ENCODE measurements around the gene TMPRSS11A. TPM values are rescaled to one million over a fixed set of nuclear protein-coding genes. Genes with fewer than 3 reads are reported as not detected.

The TMPRSS11A gene
- total RNA-seq, 2 experiments from 2014 or later, result not detected

- Histone ChIP-seq H3K4me2 (ENCODE audit: low read length) (no peak overlapping the region), H3K36me3 (ENCODE audit: insufficient read depth, low read length) (no peaks in the 10 kb centered on the region), H3K4me3 (ENCODE audit: low read depth, low read length, poor library complexity, severe bottlenecking) (no peak overlapping the region), H3K79me2 (ENCODE audit: insufficient read depth, low read depth, low read length) (no peaks in the 10 kb centered on the region), H4K20me1 (ENCODE audit: insufficient read depth, low read length) (no peaks in the 10 kb centered on the region), H3K9me3 (ENCODE audit: low read length) (no peaks in the 10 kb centered on the region), H3K4me1 (ENCODE audit: insufficient read depth, low read length, poor library complexity, severe bottlenecking) (no peaks in the 10 kb centered on the region), H3K27ac (ENCODE audit: low read depth, low read length, poor library complexity, severe bottlenecking) (no peak overlapping the region), H2AFZ (ENCODE audit: low read length) (no peak overlapping the region), H3K9me2 (ENCODE audit: insufficient read depth, low read length) (no peaks in the 10 kb centered on the region)
- no peak for TF ChIP-seq EZH2phosphoT487 (IDR thresholded peaks at IDR 0.05; ENCODE audit: borderline replicate concordance, low read depth, low read length)
- TF ChIP-seq CTCF (conservative IDR thresholded peaks at IDR 0.05; ENCODE audit: low read length), result no peak
- no TSS peak for BruUV-seq (replicated peaks)
- intact Hi-C loops (cut with micrococcal nuclease; ENCODE audit: unreplicated experiment), result no loop called here
- DNase-seq (ENCODE audit: low spot score), result no peak
- POLR2A ChIA-PET, result interaction anchor here (0.7 to 1.0 kb wide), 2 partner anchors 17 to 98 kb away, joined by 3 to 4 read pairs; no protein-coding TSS in a partner anchor
- CTCF ChIA-PET (ENCODE audit: unreplicated experiment), result no interaction called here
These were observed 51.2 kb downstream of the TMPRSS11A start for GRCh38 chr4:67912080-67912479.

- no peaks in the 10 kb centered on the region for H3K9me2 ChIP-seq (ENCODE audit: insufficient read depth, low read length)
- ChIA-PET POLR2A (interaction anchor here (0.6 to 1.1 kb wide), 3 partner anchors 17 to 367 kb away, joined by 3 to 7 read pairs (median 3); no protein-coding TSS in a partner anchor), CTCF (ENCODE audit: unreplicated experiment) (interaction anchor here (1.2 kb wide), 1 partner anchor 366 kb away, joined by 4 read pairs; the partner anchor contains the start of gene CENPC)
- no peak overlapping the region for H3K4me3 ChIP-seq (ENCODE audit: low read depth, low read length, poor library complexity, severe bottlenecking)
- BruUV-seq (replicated peaks), result no TSS peak
- H3K9me3 ChIP-seq (ENCODE audit: low read length), result no peaks in the 10 kb centered on the region
- intact Hi-C loops (cut with micrococcal nuclease; ENCODE audit: unreplicated experiment), result no loop called here
- no peak overlapping the region for H3K27ac ChIP-seq (ENCODE audit: low read depth, low read length, poor library complexity, severe bottlenecking)
- H3K36me3 ChIP-seq (ENCODE audit: insufficient read depth, low read length), result no peaks in the 10 kb centered on the region
- no peaks in the 10 kb centered on the region for H4K20me1 ChIP-seq (ENCODE audit: insufficient read depth, low read length)
- H3K4me2 ChIP-seq (ENCODE audit: low read length), result no peak overlapping the region
- DNase-seq (ENCODE audit: low spot score), result no peak
- H2AFZ ChIP-seq (ENCODE audit: low read length), result no peak overlapping the region
- no peaks in the 10 kb centered on the region for H3K4me1 ChIP-seq (ENCODE audit: insufficient read depth, low read length, poor library complexity, severe bottlenecking)
- no peaks in the 10 kb centered on the region for H3K79me2 ChIP-seq (ENCODE audit: insufficient read depth, low read depth, low read length)
- no peak for TF ChIP-seq CTCF (conservative IDR thresholded peaks at IDR 0.05; ENCODE audit: low read length)
- TF ChIP-seq EZH2phosphoT487 (IDR thresholded peaks at IDR 0.05; ENCODE audit: borderline replicate concordance, low read depth, low read length), result no peak
These were observed 51.7 kb downstream of the TMPRSS11A start for GRCh38 chr4:67911638-67912037.

GRCh38 chr4:67911141-67911540, 52.2 kb downstream of the TMPRSS11A start:
- BruUV-seq (replicated peaks), result no TSS peak
- POLR2A ChIA-PET, result interaction anchor here (0.6 to 1.3 kb wide), 6 partner anchors 10 to 417 kb away, joined by 3 to 7 read pairs (median 4); no protein-coding TSS in a partner anchor
- TF ChIP-seq EZH2phosphoT487 (IDR thresholded peaks at IDR 0.05; ENCODE audit: borderline replicate concordance, low read depth, low read length), result no peak
- TF ChIP-seq CTCF (conservative IDR thresholded peaks at IDR 0.05; ENCODE audit: low read length), result no peak

More at GRCh38 chr4:67911141-67911540, 52.2 kb downstream of the TMPRSS11A start:
- DNase-seq (ENCODE audit: low spot score), result no peak
- no peak overlapping the region for H2AFZ ChIP-seq (ENCODE audit: low read length)
- no peaks in the 10 kb centered on the region for H3K9me3 ChIP-seq (ENCODE audit: low read length)
- H3K4me3 ChIP-seq (ENCODE audit: low read depth, low read length, poor library complexity, severe bottlenecking), result no peak overlapping the region
- intact Hi-C loops (cut with micrococcal nuclease; ENCODE audit: unreplicated experiment), result no loop called here
- no peaks in the 10 kb centered on the region for H3K36me3 ChIP-seq (ENCODE audit: insufficient read depth, low read length)
- no peaks in the 10 kb centered on the region for H3K4me1 ChIP-seq (ENCODE audit: insufficient read depth, low read length, poor library complexity, severe bottlenecking)
- H3K79me2 ChIP-seq (ENCODE audit: insufficient read depth, low read depth, low read length), result no peaks in the 10 kb centered on the region
- H3K27ac ChIP-seq (ENCODE audit: low read depth, low read length, poor library complexity, severe bottlenecking), result no peak overlapping the region
- no peak overlapping the region for H3K4me2 ChIP-seq (ENCODE audit: low read length)
- CTCF ChIA-PET (ENCODE audit: unreplicated experiment), result interaction anchor here (0.6 to 1.2 kb wide), 3 partner anchors 156 to 365 kb away, joined by 3 to 4 read pairs (median 3); partner anchors contain the start of gene CENPC
- no peaks in the 10 kb centered on the region for H4K20me1 ChIP-seq (ENCODE audit: insufficient read depth, low read length)
- H3K9me2 ChIP-seq (ENCODE audit: insufficient read depth, low read length), result no peaks in the 10 kb centered on the region

Data from OCI-LY7 (cell line).